Calu3 (cell line): Measurements from ENCODE around the gene LMF2. TPM values are rescaled to one million over a fixed set of nuclear protein-coding genes. Genes with fewer than 3 reads are reported as not detected.
A peak's percentile ranks its signal among the peaks of the same experiment; 100 is the strongest.

Experiments used
- BruUV-seq: library from RNA; stranded (reverse); fragments of 400-500 nt; replicated peaks from 2 replicates; lab custom pipeline; 2021; lab: Mats Ljungman, UMichigan
- CTCF ChIA-PET: fragments of 300-600 bp; sonication (Branson Sonifier 250); formaldehyde crosslinking; loops from one replicate; lab custom pipeline; 2022; ENCODE audit warnings: antibody characterized with exemption; lab: Charles Lee
- DNase-seq: peaks from one replicate; pipeline ENCODE4 v3.0.0; 2022
- H3K27ac Mint-ChIP-seq: one replicate; pipeline ENCODE4 v1.8.0; 2022; ENCODE audit warnings: mixed read lengths; ENCODE audit not compliant: unreplicated experiment
- H3K27me3 Mint-ChIP-seq: one replicate; pipeline ENCODE4 v1.8.0; 2022; ENCODE audit warnings: mixed read lengths; ENCODE audit not compliant: unreplicated experiment
- H3K36me3 Mint-ChIP-seq: one replicate; pipeline ENCODE4 v1.8.0; 2022; ENCODE audit warnings: mild to moderate bottlenecking, moderate library complexity, mixed read lengths; ENCODE audit not compliant: insufficient read depth, unreplicated experiment
- H3K4me1 Mint-ChIP-seq: one replicate; pipeline ENCODE4 v1.8.0; 2022; ENCODE audit warnings: mild to moderate bottlenecking, low read depth, mixed read lengths; ENCODE audit not compliant: unreplicated experiment
- H3K4me3 Mint-ChIP-seq: one replicate; pipeline ENCODE4 v1.8.0; 2022; ENCODE audit warnings: mild to moderate bottlenecking, low read depth, moderate library complexity, mixed read lengths; ENCODE audit not compliant: unreplicated experiment
- H3K9me3 Mint-ChIP-seq: one replicate; pipeline ENCODE4 v1.8.0; 2022; ENCODE audit warnings: low read depth, mixed read lengths; ENCODE audit not compliant: unreplicated experiment
- CTCF ChIP-seq: fragments of 200-600 bp; IDR thresholded peaks from one replicate; pipeline ENCODE4 v1.8.0; 2022; ENCODE audit warnings: antibody characterized with exemption; ENCODE audit not compliant: unreplicated experiment
- intact Hi-C: fragments of 100-400 bp; cut with micrococcal nuclease; formaldehyde crosslinking; loops from one replicate; pipeline ENCODE4 v1.10.0; 2022; ENCODE audit not compliant: unreplicated experiment
- total RNA-seq: library from RNA; stranded (reverse); gene quantifications from 2 replicates; pipeline ENCODE4 v1.2.3, GENCODE V29; 2022

Gene LMF2
- total RNA-seq, 1 experiment from 2014 or later, result 85.2 TPM

- no peak overlapping the region for H3K27ac Mint-ChIP-seq
- intact Hi-C loops, result no loop called here
- DNase-seq, result no peak
- no peaks in the 10 kb centered on the region for H3K9me3 Mint-ChIP-seq
- no TSS peak for BruUV-seq
- no peaks in the 10 kb centered on the region for H3K27me3 Mint-ChIP-seq
- H3K4me1 Mint-ChIP-seq, result peaks cover 8% of the 10 kb centered on the region
- peaks cover 35% of the 10 kb centered on the region for H3K36me3 Mint-ChIP-seq
- CTCF ChIA-PET, result interaction anchor here (0.6 kb wide), 3 partner anchors 34 to 355 kb away, joined by 3 to 4 read pairs (median 4); no protein-coding TSS in a partner anchor
- peak; percentile 45 for TF ChIP-seq CTCF
- no peak overlapping the region for H3K4me3 Mint-ChIP-seq
These were observed 3.9 kb downstream of the LMF2 start for GRCh38 chr22:50503475-50504145.

GRCh38 chr22:50502628-50503474, 4.7 kb downstream of the LMF2 start:
- H3K4me3 Mint-ChIP-seq, result no peak overlapping the region
- intact Hi-C loops, result no loop called here
- TF ChIP-seq CTCF, result no peak
- BruUV-seq, result TSS peak; percentile 30
- no peak for DNase-seq
- H3K27ac Mint-ChIP-seq, result no peak overlapping the region
- CTCF ChIA-PET, result interaction anchor here (1.4 kb wide), 1 partner anchor 43 kb away, joined by 4 read pairs; no protein-coding TSS in a partner anchor
- peaks cover 13% of the 10 kb centered on the region for H3K4me1 Mint-ChIP-seq
- H3K36me3 Mint-ChIP-seq, result peaks cover 28% of the 10 kb centered on the region
- H3K9me3 Mint-ChIP-seq, result no peaks in the 10 kb centered on the region
- H3K27me3 Mint-ChIP-seq, result no peaks in the 10 kb centered on the region

- H3K27me3 Mint-ChIP-seq, result no peaks in the 10 kb centered on the region
- no peak overlapping the region for H3K27ac Mint-ChIP-seq
- CTCF ChIA-PET, result interaction anchor here (0.7 to 1.4 kb wide), 2 partner anchors 23 to 43 kb away, joined by 4 read pairs; no protein-coding TSS in a partner anchor
- H3K36me3 Mint-ChIP-seq, result peaks cover 22% of the 10 kb centered on the region
- no peak for DNase-seq
- intact Hi-C loops, result no loop called here
- no peak for TF ChIP-seq CTCF
- BruUV-seq, result no TSS peak
- peaks cover 20% of the 10 kb centered on the region for H3K4me1 Mint-ChIP-seq
- no peak overlapping the region for H3K4me3 Mint-ChIP-seq
- no peaks in the 10 kb centered on the region for H3K9me3 Mint-ChIP-seq
These were observed 5.4 kb downstream of the LMF2 start for GRCh38 chr22:50502096-50502495.

- DNase-seq, result no peak
- TF ChIP-seq CTCF, result no peak
- CTCF ChIA-PET, result interaction anchor here (0.6 kb wide), 1 partner anchor 62 kb away, joined by 5 read pairs; the partner anchor contains the start of gene SYCE3
- intact Hi-C loops, result no loop called here
- H3K9me3 Mint-ChIP-seq, result no peaks in the 10 kb centered on the region
- H3K27me3 Mint-ChIP-seq, result no peaks in the 10 kb centered on the region
- H3K27ac Mint-ChIP-seq, result no peak overlapping the region
- peaks cover 31% of the 10 kb centered on the region for H3K4me1 Mint-ChIP-seq
- BruUV-seq, result no TSS peak
- peaks cover 8% of the 10 kb centered on the region for H3K36me3 Mint-ChIP-seq
- H3K4me3 Mint-ChIP-seq, result no peak overlapping the region
These were observed 7.0 kb downstream of the LMF2 start for GRCh38 chr22:50500452-50500851.
